Activated T-cell treated with anti-CD3 and anti-CD28 coated beads, Interleukin-2, amount 50 U/mL, for 72 hours (primary cell): ENCODE results near the gene PRKCA. TPM values are rescaled to one million over a fixed set of nuclear protein-coding genes. Genes with fewer than 3 reads are reported as not detected.
A peak's percentile ranks its signal among the peaks of the same experiment; 100 is the strongest.
"Not testable (repeated sequence)": the region's sequence is repeated elsewhere in the genome, so short reads cannot be mapped to it uniquely, and the experiment has no call there.

ENCODE experiments used
- ATAC-seq, 2 donors: fragments of 150-1000 bp; cut with Tn5 transposase; replicated peaks in 1 of 2; 2 replicates each; pipeline ENCODE4 v1.10.0; 2021; ENCODE audit warnings: moderate library complexity in 2 of 2, mild to moderate bottlenecking in 1 of 2
- DNase-seq, 2 donors: peaks; one replicate each; pipeline ENCODE4 v3.0.0; 2021 to 2022; ENCODE audit warnings: mixed read lengths in 1 of 2
- H3K27ac Mint-ChIP-seq: one replicate; pipeline ENCODE4 v1.8.0; 2022; ENCODE audit warnings: mild to moderate bottlenecking, moderate library complexity, mixed read lengths
- H3K27me3 Mint-ChIP-seq: one replicate; pipeline ENCODE4 v1.8.0; 2022; ENCODE audit warnings: low read depth, mixed read lengths
- H3K36me3 Mint-ChIP-seq, 2 donors: one replicate each; pipeline ENCODE4 v1.8.0; 2022; ENCODE audit warnings: mixed read lengths in 2 of 2, mild to moderate bottlenecking in 1 of 2; ENCODE audit not compliant: insufficient read depth in 2 of 2
- H3K4me1 Mint-ChIP-seq: one replicate; pipeline ENCODE4 v1.8.0; 2022; ENCODE audit warnings: low read depth, mixed read lengths
- H3K4me3 Mint-ChIP-seq, 2 donors: one replicate each; pipeline ENCODE4 v1.8.0; 2022; ENCODE audit warnings: mild to moderate bottlenecking in 2 of 2, mixed read lengths in 2 of 2, moderate library complexity in 2 of 2
- H3K9me3 Mint-ChIP-seq, 2 donors: one replicate each; pipeline ENCODE4 v1.8.0; 2022; ENCODE audit warnings: mixed read lengths in 2 of 2
- total RNA-seq, 2 donors: library from RNA; stranded (reverse); gene quantifications; one replicate each; pipeline ENCODE4 v1.2.3, GENCODE V29; 2022

The PRKCA gene
- total RNA-seq, 2 donors from 2014 or later = 126 to 138 TPM

GRCh38 chr17:66455060-66455459 is 152.6 kb downstream of the PRKCA start:
- DNase-seq (no peak), ATAC-seq (no peak)
- Mint-ChIP-seq H3K27ac (no peak overlapping the region), H3K9me3 (peaks cover 10 to 15% of the 10 kb centered on the region in 2 donors), H3K36me3 (peaks cover 23 to 57% of the 10 kb centered on the region in 2 donors), H3K4me1 (peaks cover 54% of the 10 kb centered on the region), H3K27me3 (no peaks in the 10 kb centered on the region), H3K4me3 (no peak overlapping the region)

DNA sequence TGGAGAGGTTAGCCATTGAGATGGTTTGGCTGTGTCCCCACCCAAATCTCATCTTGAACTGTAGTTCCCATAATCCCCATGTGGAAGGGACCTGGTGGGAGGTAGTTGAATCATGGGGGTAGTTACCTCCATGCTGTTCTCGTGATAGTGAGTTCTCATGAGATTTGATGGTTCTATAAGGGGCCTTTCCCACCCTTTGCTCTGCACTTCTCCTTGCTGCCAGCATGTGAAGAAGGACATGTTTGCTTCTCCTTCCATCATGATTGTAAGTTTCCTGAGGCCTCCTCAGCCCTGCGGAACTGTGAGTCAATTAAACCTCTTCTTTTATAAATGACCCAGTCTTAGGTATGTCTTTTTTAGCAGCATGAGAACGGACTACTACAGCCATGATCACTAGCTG is 155.1 kb downstream of the PRKCA start:
- not testable (repeated sequence) for H3K27ac Mint-ChIP-seq, DNase-seq, ATAC-seq, H3K4me3 Mint-ChIP-seq, H3K27me3 Mint-ChIP-seq
- Mint-ChIP-seq H3K9me3 (peaks cover 10 to 15% of the 10 kb centered on the region in 2 donors), H3K36me3 (peaks cover 23 to 53% of the 10 kb centered on the region in 2 donors), H3K4me1 (peaks cover 52% of the 10 kb centered on the region)

- Mint-ChIP-seq H3K4me1 (peaks cover 62% of the 10 kb centered on the region), H3K27ac (no peak overlapping the region), H3K9me3 (peaks cover 10 to 15% of the 10 kb centered on the region in 2 donors), H3K4me3 (no peak overlapping the region), H3K27me3 (no peaks in the 10 kb centered on the region), H3K36me3 (peaks cover 23 to 48% of the 10 kb centered on the region in 2 donors)
- DNase-seq (no peak), ATAC-seq (no peak)
Observed at GRCh38 chr17:66458782-66459181, 156.4 kb downstream of the PRKCA start.

DNA sequence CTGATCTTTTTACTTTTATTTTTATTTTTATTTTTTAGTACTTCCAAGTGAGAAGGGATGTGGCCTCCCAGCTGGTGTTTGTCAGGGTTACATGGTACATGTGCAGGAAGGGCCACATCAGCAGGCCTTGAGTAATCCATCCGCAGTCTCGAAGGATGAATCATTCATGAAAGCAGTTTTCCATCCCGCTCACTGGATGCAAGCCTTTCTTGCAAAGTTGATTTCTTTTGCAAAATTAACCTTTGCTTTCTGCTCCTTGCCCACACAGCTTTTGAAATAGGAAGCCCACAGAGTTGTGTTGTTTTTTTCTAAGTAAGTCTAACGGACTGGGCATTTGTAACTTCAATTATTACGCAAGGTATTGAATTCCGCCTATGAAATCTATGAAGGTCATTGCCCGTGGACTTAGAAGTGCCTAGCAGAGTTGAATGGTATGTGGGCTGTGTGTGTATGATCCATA is 157.4 kb downstream of the PRKCA start:
- Mint-ChIP-seq H3K27me3 (no peaks in the 10 kb centered on the region), H3K36me3 (peaks cover 20 to 38% of the 10 kb centered on the region in 2 donors), H3K27ac (no peak overlapping the region), H3K4me1 (peaks cover 60% of the 10 kb centered on the region), H3K9me3 (peaks cover 7 to 15% of the 10 kb centered on the region in 2 donors), H3K4me3 (no peak overlapping the region)
- peak; percentile 62 to 80 for ATAC-seq
- peak; percentile 12 to 18 for DNase-seq

GRCh38 chr17:66460558-66460957 is 158.1 kb downstream of the PRKCA start:
- H3K4me1 Mint-ChIP-seq = peaks cover 62% of the 10 kb centered on the region
- H3K27me3 Mint-ChIP-seq = no peaks in the 10 kb centered on the region
- ATAC-seq (no peak), DNase-seq (no peak)
- no peak overlapping the region for H3K27ac Mint-ChIP-seq
- H3K9me3 Mint-ChIP-seq = peaks cover 7 to 15% of the 10 kb centered on the region in 2 donors
- peaks cover 20 to 33% of the 10 kb centered on the region in 2 donors for H3K36me3 Mint-ChIP-seq
- no peak overlapping the region for H3K4me3 Mint-ChIP-seq

GRCh38 chr17:66461343-66461995 is 159.1 kb downstream of the PRKCA start:
- DNase-seq = no peak
- H3K4me3 Mint-ChIP-seq = no peak overlapping the region
- no peak for ATAC-seq
- peaks cover 67% of the 10 kb centered on the region for H3K4me1 Mint-ChIP-seq
- H3K27me3 Mint-ChIP-seq = no peaks in the 10 kb centered on the region
- peaks cover 4 to 12% of the 10 kb centered on the region in 2 donors for H3K9me3 Mint-ChIP-seq
- no peak overlapping the region for H3K27ac Mint-ChIP-seq
- H3K36me3 Mint-ChIP-seq = peaks cover 14 to 24% of the 10 kb centered on the region in 2 donors

DNA sequence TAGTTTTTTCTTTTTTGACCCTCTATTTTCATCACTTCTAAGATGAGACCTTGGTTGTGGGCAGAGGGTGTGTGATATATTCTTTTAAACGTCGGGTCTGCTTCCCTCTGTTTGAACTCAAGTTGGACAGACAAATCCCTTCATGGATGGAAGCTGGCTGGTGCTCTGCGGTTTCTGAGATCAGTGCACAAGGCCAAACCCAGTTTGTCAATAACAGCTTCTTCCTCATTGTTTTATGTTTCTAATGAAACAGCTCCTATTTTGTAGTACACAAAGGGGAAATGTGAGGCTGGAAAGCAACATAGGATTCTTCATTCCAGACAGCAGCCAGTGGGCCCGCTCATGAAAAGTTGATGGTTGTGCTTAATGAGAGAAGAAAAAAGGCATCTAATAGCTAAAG is 159.6 kb downstream of the PRKCA start:
- H3K4me3 Mint-ChIP-seq = no peak overlapping the region
- ATAC-seq (no peak), DNase-seq (no peak)
- peaks cover 72% of the 10 kb centered on the region for H3K4me1 Mint-ChIP-seq
- no peak overlapping the region for H3K27ac Mint-ChIP-seq
- peaks cover 1 to 7% of the 10 kb centered on the region in 2 donors for H3K9me3 Mint-ChIP-seq
- H3K27me3 Mint-ChIP-seq = no peaks in the 10 kb centered on the region
- H3K36me3 Mint-ChIP-seq = peaks cover 8 to 18% of the 10 kb centered on the region in 2 donors

DNA sequence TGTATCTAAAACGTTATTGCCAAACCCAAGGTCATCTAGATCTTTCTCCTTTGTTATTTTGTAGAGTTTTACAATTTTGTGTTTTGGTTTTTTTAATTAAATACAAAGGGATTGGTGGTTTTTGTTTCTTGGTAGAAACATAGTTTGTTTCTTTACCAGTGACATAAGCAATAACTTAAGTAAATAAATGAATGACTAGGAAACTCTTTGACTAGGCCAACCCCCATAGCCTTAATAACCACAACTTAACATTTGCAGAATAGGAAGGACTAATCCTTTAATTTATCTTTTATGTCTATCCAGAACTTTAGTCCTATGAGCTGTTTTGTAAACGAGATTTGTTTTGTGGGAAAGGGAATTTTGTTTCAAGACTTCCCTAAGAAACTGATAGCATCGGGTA is 162.5 kb downstream of the PRKCA start:
- Mint-ChIP-seq H3K36me3 (no peaks in the 10 kb centered on the region), H3K27me3 (no peaks in the 10 kb centered on the region), H3K9me3 (no peaks in the 10 kb centered on the region), H3K4me3 (no peak overlapping the region), H3K4me1 (peaks cover 85% of the 10 kb centered on the region), H3K27ac (peak overlapping the region; percentile 42)
- DNase-seq (no peak), ATAC-seq (no peak)

GRCh38 chr17:66465701-66466100 is 163.3 kb downstream of the PRKCA start:
- Mint-ChIP-seq H3K27me3 (no peaks in the 10 kb centered on the region), H3K9me3 (no peaks in the 10 kb centered on the region), H3K36me3 (no peaks in the 10 kb centered on the region), H3K27ac (peak overlapping the region; percentile 45), H3K4me3 (peak overlapping the region in 1 of 2 donors; percentile 36), H3K4me1 (peaks cover 86% of the 10 kb centered on the region)
- ATAC-seq (no peak), DNase-seq (no peak)

- Mint-ChIP-seq H3K27me3 (no peaks in the 10 kb centered on the region), H3K4me3 (peak overlapping the region; percentile 38 to 60), H3K4me1 (peaks cover 85% of the 10 kb centered on the region), H3K36me3 (no peaks in the 10 kb centered on the region), H3K27ac (peak overlapping the region; percentile 45), H3K9me3 (no peaks in the 10 kb centered on the region)
- no peak for ATAC-seq
- DNase-seq = no peak
Observed at GRCh38 chr17:66466106-66466820, 163.8 kb downstream of the PRKCA start.

- Mint-ChIP-seq H3K27me3 (no peaks in the 10 kb centered on the region), H3K4me1 (peaks cover 78% of the 10 kb centered on the region), H3K27ac (peak overlapping the region; percentile 45), H3K36me3 (no peaks in the 10 kb centered on the region), H3K9me3 (no peaks in the 10 kb centered on the region), H3K4me3 (peak overlapping the region; percentile 38 to 60)
- ATAC-seq = peak; percentile 95 to 98
- DNase-seq = peak; percentile 74 to 79
Observed at GRCh38 chr17:66466840-66467367, 164.5 kb downstream of the PRKCA start.

DNA sequence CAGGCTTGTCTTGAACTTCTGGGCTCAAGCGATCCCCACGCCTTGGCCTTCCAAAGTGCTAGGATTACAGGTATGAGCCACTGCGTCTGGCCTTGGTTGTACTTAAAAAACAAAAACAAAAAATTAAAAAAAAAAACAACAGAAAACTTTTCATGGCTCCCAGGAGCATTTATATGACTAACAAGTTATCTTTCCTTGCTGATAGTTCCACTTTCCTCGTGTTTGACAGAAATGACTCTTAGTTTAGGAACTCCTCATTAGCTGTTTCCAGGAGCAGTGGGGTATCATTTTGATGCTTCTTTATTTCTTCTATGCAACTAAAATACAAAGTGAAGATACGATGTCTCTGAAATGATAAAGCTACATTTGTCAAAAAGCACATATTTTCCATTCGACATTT is 165.4 kb downstream of the PRKCA start:
- peak overlapping the region; percentile 38 to 46 for H3K4me3 Mint-ChIP-seq
- H3K36me3 Mint-ChIP-seq = peaks cover 0 to 5% of the 10 kb centered on the region in 2 donors
- H3K9me3 Mint-ChIP-seq = no peaks in the 10 kb centered on the region
- no peak for ATAC-seq
- no peak for DNase-seq
- peak overlapping the region; percentile 76 for H3K27ac Mint-ChIP-seq
- no peaks in the 10 kb centered on the region for H3K27me3 Mint-ChIP-seq
- H3K4me1 Mint-ChIP-seq = peaks cover 70% of the 10 kb centered on the region
